ENCODE results near the gene TUBB4B.
"Not testable (repeated sequence)": the region's sequence is repeated elsewhere in the genome, so short reads cannot be mapped to it uniquely, and the experiment has no call there.

The TUBB4B gene

DNA sequence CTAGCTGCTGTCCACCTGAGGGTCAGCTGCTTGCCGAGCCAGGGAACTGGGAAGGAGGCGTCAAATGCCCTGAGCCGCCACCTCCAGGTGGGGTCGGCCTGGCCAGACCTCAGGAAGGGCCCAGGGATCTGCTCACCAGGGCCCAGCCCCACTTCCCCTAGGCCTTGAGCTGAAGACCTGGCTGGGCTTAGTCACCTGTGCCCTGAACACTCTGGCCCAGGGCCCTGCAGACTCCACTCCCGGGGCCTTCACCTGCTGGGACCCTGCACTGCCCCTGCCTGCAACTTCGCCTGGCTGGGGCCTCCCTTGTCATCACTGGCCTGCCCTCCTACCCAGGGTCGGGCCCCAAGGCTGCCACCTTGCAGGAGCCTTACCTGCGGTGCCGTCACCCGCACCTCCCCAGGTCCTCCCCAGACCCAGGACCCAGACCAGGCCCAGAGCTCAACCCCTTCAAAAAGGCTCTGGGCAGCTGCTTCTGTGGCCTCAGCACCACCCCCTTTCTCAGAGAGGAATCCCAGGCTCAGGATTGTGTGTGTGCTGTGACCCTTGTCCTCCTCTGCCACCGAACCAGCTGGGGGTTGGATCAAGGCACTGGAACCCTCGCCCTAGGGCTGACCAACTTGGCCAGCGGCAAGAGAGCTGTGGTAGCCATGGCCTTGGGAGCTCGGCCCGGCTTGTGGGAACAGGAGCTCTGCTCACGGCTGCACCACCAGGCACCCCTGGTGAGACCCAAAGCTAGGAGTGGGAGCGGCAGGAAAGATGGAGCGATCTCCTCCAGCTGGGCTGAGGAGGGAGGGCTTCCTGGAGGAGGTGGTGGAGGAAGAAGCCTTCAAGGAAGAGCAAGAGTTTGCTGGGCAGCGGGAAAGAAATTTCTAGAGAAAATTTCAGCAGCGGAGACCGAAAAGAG lies 12.9 kb downstream of the TUBB4B start:
- no peak for DNase-seq

DNA sequence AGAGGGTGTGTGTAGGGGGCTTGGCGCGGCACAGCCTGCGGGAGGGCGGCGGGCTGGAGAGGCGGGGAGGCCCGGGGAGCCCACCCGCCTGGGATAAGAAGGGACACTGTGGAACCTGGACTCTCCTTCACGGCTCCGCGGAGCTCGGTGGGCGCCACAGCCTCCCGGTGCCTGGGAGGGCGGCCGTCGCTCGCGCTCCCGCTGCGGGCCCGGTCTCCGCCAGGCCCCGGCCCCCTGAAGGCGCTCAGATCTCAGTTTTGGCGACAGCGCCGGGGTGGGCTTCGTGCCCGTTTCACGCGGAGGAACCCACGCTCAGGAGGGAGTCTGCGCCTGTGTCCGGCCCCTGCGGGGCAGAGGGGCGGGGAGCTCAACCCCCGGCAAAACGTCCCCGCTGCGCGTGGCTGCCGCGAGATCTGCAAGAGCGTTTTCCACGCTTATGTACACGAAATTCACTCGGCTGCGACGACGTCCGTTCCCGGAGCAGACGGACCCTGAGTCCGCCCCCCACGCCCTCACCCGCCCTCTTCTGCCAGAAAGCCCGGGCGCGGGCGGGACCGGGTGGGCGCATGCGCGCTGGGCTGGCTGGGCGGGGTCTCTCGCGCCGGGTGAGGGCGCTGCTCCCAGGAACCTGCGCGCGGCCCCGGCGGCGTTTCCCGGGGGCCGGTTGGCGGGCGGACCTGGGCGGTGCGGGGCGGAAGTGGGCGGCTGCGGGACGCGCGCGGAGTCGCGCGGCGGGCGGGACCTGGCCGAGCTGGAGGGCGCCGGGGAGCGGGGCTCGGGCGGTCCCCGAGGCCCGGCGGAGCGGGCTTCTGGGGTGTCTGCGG lies 13.7 kb downstream of the TUBB4B start, which contains the start of gene NELFB:
NELFB (plus strand) TSS at position 704 of the 824 bp plus-strand sequence.
- peak; percentile 97 to 99 for DNase-seq

- no peak for DNase-seq
Measured at GRCh38 chr9:137255448-137256114, 14.5 kb downstream of the TUBB4B start.

- DNase-seq: no peak
Measured at GRCh38 chr9:137256362-137256761, 15.3 kb downstream of the TUBB4B start.

DNA sequence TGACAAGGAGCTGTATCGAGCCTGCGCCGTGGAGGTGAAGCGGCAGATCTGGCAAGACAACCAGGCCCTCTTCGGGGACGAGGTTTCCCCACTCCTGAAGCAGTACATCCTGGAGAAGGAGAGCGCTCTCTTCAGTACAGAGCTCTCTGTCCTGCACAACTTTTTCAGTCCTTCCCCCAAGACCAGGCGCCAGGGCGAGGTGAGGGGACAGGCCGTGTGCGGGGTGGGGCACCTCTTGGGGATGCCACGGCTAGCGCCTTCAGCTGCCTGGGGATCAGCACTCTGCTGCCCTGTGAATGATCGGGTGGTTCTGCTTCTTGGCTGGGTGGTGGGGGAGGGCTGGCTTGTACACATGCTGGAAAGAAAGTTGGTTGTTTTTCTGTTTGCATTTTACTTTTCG lies 15.8 kb downstream of the TUBB4B start:
- no peak for DNase-seq

GRCh38 chr9:137262173-137262908 lies 21.3 kb downstream of the TUBB4B start:
- not testable (repeated sequence) for DNase-seq

DNA sequence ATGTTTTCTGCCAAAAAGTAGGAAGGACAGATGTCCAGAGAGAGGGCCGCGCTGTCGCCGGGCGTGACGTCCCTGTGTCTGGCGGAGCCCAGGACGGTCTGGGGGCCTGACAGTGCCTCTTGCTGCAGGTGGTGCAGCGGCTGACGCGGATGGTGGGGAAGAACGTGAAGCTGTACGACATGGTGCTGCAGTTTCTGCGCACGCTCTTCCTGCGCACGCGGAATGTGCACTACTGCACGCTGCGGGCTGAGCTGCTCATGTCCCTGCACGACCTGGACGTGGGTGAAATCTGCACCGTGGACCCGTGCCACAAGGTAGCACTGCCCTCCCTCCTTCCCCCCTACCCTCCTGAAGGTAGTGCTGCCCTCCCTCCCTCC lies 21.8 kb downstream of the TUBB4B start:
- no peak for DNase-seq

- DNase-seq: no peak
Measured at GRCh38 chr9:137263506-137263905, 22.4 kb downstream of the TUBB4B start.

- DNase-seq: no peak
Measured at GRCh38 chr9:137264067-137264466, 23.0 kb downstream of the TUBB4B start.

- DNase-seq: no peak
Measured at GRCh38 chr9:137265496-137266161, 24.5 kb downstream of the TUBB4B start.

- no peak for DNase-seq
Measured at GRCh38 chr9:137266162-137266527, 25.1 kb downstream of the TUBB4B start.

GRCh38 chr9:137266585-137267453 lies 25.7 kb downstream of the TUBB4B start:
- no peak for DNase-seq

DNA sequence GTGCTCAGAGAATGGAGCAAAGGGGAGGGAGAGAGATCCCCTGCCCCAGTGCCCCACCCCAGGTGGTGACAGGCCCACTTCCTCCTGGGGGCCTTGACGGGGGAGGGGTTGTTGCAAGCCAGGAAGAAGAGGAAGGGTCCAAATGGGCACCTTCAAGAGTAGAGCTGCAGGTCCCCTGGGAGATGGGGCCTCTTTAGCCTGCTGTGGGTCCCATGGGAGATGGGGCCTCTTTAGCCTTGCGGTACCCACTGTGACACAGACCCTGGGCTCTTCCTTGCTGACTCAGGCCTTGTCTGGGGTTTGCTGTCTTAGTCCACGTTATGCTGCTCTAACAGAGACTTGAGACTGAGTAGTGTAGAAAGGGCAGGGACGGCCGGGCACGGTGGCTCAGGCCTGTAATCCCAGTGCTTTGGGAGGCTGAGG lies 26.9 kb downstream of the TUBB4B start:
- DNase-seq: no peak

GRCh38 chr9:137268538-137269201 lies 27.6 kb downstream of the TUBB4B start:
- no peak for DNase-seq

DNA sequence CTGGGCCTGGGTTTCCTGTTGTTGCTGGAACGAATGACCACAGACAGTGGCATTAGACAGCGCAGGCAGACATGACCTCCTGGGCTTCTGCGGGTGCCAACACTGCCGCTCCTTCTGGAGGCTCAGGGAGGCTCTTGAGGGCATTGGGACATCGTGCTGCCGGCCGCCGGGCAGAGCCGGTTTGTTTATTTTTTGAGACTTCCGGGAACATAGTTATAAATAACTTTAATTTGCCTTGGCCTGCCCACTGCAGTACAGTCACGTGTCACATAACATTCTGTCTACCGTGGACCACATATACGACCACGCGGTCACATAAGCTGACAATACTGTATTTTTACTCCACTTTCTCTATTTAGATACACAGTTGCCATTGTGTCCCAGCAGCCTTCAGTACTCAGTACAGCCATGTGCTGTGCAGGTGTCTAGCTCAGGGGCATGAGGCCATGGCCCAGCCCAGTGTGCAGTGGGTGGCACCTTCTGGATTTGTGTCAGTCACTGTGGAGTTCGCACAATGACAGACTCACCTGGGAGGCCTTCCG lies 28.2 kb downstream of the TUBB4B start:
- DNase-seq: no peak

DNA sequence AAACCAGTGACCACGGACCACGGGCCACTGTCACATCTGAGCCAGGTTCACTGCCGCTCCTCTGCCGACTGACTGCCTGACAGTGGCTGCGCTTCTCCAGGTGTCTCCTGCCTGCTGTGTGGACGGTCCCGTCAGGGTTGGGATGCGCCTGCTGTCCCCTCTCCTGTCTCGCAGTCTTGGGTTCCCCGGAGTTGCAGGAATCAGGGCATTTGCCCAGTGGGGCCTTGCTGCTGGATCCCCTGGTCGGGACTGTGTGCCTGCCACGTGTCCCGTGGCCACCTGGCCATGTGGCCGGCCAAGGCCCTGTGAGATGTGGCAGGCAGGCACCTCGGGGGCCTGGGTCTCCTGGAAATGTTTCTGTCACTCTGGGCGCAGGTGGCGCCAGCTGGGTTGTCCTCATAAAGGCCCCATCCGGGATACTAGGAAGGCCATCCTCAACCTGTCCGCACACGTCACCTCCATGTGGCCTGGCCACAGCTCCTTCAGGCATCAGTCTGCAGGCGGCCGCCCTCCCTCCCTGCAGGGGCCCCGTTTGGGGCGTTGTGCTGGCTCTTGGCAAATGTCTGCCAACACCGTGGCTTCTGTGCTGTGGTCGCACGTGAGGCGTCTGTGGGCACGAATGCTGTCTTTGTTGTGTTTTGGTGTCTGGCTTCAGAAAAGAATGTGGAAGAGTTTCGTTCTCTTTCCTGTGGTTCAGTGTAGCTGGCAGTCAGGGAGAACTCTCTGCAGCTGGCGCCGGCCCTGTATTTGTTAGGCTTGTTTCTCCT lies 30.0 kb downstream of the TUBB4B start:
- DNase-seq: no peak

GRCh38 chr9:137271696-137272076 lies 30.6 kb downstream of the TUBB4B start:
- no peak for DNase-seq

DNA sequence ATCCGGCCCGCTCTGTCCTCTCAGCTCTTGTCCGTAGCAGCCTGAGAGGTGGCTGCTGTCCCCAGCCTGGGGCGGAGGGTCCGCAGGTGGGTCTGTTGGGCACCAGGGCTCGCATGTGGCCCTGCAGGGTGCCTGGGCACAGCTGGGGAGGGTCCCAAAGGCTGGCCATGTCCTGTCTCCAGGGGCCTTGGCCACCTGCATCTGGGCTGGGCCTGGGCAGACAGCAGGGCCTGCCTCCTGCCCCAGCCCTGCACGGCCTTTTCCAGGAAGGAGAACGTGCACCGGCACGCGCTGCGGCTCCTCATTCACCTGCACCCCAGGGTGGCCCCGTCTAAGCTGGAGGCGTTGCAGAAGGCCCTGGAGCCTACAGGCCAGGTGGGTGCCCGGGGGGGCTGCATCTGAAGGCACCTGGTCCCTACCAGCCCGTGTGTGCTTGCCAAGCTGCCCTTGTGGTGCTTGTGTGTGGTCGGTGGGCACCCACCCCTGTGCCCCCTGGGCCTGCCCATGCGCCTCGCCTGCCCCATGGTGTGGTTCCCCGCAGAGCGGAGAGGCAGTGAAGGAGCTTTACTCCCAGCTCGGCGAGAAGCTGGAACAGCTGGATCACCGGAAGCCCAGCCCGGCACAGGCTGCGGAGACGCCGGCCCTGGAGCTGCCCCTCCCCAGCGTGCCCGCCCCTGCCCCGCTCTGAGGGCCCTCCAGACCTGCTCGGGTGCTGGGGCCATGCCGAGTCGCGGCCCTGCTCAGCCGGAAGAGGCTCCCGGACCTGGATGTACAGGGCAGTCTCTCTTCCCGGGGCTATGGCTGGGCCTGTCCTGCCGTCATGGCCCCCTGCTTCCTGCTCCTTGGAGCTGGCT lies 31.4 kb downstream of the TUBB4B start:
- DNase-seq: no peak
